IPS DF 4.7 (cell line): ENCODE results near the gene KLHL26.

Experiments
- DNase-seq: peaks from one replicate; pipeline ENCODE4 v3.0.0-alpha.2; 2013; ENCODE audit warnings: low spot score; ENCODE audit errors: extremely low read depth

KLHL26 gene

DNA sequence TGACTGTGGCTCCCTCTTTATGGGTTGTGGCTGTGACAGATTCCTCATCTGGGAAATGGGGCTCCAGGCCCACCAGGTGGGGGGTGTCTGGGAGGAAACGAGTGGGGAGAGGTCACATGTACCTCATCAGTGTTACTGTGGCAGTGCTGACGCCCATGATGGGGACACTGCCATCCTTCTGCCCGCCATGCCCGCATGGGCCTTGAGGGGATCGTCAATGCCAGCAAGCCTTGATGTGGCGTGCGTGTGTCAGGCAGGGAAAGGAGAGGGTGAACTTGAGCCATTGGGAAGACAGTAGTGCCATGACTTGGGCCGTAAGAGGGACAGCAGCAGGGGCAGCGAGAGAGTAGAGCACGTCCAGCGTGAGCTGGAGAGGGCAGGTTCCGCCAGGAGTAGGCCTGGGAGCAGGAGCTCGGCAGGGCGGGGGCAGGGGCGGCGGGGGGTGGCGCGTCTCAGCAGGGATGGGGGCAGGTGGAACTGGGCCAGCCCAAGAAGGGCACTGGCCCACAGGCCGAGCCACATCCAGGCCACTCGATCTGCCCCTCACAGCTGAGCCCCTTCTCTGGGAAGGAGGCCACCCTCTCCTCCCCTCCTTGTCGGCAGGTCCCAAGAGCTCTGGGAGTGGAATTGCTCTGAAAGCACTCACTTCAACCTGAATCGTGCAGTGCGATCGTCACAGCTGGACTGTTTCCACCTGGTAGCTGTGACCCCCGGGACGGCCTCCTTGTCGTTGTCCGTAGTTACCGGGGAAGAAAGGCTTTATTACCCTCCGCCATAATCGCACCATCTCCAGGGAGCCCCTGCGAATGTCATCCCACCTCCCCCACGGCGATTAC lies 9.9 kb downstream of the KLHL26 start:
- DNase-seq, result no peak

DNA sequence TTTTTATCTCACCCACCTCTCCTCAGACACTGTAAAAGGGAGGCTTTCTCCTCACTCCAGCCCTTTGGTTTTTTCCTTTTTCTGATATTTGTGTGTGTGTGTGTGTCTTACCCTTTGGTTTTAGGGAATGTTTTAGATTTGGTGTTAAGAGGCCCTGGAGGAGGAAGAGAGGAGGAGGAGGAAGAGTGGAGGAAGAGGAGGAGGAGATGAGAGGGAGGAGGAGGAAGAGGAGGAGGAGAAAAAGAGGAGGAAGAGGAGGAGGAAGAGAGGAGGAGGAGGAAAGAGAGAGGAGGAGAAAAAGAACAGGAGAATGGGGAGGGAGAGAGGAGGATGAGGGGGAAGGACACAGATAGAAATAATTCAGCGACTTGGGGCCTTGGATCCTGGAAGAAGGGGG lies 10.5 kb downstream of the KLHL26 start:
- DNase-seq, result no peak

DNA sequence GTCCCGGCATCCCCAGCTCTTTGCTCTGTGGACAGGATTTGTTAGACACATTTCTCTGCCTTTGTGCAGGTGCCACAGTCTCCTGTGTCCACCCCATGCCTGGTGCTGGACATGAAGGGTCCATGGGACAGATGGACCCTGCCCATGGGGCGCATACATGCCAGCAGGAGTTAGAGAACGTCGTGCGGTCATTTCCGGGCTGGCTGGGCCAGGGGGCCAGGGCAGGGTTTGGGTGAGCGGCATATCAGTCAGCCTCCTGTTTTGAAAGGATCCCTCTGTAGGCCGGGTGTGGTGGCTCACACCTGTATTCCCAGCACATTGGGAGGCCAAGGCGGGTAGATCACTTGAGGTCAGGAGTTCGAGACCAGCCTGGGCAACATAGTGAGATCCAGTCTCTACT lies 11.0 kb downstream of the KLHL26 start:
- no peak for DNase-seq

DNA sequence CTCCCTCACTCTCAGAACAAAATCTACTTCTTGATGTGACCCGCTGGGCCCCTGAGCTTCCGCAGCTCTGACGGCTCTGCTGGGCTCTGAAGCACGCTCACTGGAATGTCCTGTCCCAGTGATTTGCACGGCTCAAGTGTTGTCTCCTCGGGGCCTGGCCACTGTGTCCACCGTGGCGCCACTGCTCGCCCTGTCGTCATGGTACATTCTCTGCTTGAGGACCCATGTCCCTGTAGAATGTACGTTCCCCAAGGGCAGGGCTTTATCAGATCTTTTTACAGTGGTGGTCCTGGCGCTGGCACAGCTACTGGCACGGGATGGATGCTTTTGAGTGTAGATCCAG lies 12.1 kb downstream of the KLHL26 start:
- DNase-seq, result no peak

DNA sequence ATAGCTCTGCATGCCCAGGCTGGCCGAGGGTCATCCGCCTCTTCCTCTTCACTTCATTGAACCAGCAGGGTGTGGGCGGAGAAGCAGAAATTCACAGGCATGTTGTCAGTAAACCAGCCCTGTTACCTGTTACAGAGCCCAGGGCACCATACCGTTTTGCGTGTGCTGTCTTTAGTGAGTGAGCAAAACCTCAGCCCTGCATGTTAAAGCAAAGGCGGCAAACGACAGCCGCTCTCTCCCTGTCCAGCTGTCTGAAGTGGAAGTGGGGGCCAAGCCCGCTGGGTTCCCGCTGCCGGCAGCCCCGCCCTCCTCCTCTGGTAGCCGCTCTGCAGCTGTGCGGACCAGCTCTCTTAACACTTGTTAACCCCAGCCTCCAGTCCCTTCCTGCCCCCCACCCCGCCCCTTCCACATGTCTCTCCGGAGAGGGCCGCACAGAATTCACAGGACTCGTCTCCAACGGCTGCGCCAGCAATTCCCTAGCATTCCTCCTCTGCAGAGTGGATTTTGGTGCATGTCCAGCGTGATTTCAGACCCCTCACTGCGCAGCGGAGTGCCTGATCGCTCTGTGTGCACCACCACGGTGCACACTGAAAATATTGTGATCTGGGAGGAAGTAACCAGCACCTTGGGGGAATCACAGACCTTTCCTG lies 12.7 kb downstream of the KLHL26 start:
- DNase-seq, result no peak

DNA sequence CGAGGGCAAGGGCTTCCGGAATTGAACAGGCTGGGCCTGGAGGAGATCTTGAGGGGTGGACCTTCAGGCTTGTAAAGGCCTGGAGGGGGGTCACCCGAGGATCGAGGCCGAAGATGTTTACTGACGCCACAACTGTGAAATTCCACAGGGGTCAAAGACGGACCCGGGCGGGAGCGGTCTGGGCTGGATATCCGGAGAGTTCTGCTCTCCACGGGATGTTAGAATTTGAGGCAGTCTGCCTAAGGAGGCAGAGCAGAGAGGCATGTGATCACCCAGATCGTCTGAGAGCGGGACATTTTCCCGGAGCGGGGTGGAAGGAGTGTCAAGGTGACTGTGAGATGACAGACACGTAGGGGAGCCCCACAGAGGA lies 13.2 kb downstream of the KLHL26 start:
- no peak for DNase-seq

DNA sequence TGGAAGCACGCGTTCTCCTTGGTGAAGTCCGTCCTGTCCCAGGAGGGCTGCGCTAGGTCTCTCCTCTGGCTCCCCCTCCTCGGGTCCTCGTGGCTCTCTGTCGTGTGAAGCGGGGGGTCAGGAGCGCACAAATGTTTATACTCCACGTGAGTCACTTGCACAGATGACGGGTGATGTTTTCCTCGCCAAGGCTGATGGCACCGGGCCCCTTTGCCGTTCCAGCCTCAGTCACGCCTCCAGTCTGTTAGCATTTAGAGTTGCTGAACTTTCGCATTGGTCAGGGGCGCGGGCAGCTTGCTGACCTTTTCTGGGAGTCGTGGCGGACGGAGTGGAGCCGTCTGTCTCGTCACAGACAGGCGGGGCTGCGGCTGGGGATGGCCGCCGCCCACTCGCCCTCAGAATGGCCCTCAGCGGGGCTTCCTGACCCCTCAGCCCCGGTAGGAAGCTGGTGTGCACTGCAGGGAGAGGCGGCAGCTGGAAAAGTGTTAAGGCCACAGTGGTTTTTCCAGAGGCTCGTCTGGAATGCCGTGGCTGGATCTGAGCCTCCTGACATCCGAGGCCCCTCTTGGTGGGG lies 13.7 kb downstream of the KLHL26 start:
- DNase-seq, result no peak

DNA sequence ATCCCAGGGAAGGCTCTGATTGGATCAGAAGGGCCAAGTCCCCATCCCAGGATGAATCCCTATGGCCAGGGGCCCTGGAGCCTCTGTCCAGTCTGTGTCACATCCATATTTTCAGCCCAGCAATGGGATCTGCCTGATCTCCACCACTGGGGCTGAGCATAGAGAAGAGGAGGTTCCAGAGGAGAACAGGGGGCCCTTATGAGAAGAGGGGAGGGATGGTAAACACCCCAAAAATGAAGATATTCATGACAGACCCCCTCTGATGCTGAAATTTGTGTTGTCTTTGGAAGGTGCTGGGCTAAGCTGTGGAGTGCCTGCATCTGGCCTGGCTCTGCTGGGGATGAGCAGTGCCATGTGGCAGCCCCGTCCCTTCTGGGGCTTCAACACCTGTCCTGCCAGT lies 14.5 kb downstream of the KLHL26 start:
- DNase-seq, result no peak

DNA sequence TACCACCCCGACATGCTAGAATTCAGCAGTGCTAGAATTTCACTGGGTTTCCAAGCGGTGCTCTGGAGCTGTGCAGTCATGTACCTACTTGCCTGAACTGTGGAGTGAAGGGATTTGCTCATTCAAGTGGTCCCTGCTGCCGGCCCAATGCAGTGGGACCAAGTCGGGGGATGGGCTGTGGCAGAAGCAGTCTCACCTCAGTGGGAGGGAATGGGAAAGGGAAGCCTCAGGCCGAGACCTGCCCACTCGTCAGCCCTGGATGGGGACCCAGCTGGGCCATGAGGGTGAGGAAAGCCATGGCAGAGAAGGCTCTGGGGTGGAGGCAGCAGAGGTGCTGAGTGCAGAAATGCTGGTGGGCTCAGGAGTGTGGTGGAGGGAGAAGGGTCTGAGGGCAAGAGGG lies 14.9 kb downstream of the KLHL26 start:
- no peak for DNase-seq

DNA sequence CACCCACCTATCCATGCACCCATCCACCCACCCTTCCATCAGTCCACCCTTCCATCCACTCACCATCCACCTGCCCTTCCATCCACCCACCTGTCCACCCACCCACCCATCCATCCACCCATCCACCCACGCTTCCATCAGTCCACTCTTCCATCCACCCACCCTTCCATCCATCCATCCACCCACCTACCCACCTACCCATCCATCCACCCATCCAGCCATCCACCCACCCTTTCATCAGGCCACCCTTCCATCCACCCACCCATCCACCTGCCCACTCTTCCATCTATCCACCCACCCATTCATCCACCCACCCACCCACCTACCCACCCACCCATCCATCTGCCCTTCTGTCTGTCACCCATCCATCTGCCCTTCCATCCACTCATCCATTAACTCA lies 17.0 kb downstream of the KLHL26 start:
- DNase-seq, result no peak

DNA sequence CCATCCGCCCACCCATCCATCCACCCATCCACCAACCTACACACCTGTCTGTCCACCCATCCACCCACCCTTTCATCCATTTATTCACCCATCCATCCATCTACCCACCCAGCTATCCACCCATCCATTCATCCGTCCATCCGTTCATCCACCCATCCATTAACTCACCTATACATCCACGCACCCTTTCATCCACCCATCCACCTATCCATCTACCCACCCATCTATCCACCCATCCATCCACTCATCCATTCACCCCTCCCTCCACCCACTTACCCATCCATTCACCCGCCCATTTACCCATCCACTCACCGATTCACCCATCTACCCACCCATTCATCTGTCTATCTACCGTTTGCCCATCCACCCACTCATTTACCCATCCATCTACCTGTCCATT lies 17.6 kb downstream of the KLHL26 start:
- DNase-seq, result no peak

DNA sequence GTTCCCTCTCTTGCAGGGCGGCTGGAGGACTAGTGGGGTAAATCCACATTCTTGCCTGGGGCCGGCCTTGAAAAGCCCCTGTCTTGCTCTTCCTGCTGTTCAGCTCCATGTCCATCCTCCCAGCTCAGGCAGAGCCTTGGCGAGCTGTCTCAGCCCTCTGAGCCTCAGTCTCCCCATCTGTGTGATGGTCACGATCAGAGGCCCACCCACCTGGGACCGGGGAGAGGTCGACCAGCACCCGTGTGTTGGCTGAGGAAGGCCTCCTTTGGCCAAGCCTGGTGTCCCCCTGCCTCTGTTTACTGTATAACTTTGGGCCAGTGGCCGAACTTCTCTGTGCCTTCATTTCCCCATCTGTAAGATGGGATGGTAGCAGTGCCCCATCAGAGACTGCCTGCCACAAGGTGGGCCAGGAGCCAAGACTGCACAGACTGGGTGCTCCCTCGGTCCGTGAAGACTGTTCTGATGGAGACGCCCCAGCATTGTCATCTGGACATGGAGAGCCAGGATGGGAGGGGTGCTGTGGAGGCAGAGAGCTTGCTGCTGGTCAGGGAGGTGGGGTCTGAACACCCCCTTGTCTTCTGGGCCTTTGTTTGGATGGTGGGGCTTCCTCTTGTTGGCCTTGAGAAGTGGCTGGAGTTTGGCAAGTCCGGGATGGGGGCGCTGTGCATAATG lies 18.5 kb downstream of the KLHL26 start:
- no peak for DNase-seq

DNA sequence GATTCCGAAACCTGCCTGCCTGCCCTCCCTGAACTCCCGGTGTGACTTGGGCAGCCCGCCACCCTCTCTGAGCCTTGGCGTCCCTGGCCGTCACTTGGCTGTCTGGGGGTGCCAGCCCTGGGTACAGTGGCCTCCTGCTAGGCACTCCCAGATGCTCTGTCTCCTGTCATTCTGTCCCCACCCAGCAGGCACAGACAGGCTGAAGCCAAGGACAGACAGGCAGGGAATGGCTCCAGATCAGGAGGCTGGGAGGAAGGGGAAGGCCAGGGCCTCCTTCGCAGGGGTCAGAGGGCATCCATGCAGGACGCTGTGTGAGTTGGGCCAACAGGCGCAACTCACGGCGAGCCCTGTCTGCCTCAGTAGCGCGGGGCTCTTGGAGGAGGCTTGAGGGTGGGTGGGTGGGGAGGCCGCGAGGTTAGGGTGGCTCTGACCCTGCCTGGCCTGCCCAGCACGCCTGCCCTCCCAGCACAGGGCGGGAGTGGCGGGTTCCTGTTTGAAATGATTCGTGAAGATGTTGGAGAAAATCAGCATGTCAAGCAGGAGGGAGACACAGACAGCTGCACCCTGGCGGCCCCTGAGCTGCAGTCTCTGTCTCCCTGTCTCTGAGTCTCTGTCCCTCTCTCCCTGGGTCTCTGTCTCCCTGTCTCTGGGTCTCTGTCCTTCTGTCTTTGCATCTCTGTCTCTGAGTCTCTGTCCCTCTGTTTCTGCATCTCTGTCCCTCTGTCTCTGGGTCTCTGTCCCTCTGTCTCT lies 19.7 kb downstream of the KLHL26 start:
- DNase-seq, result no peak

DNA sequence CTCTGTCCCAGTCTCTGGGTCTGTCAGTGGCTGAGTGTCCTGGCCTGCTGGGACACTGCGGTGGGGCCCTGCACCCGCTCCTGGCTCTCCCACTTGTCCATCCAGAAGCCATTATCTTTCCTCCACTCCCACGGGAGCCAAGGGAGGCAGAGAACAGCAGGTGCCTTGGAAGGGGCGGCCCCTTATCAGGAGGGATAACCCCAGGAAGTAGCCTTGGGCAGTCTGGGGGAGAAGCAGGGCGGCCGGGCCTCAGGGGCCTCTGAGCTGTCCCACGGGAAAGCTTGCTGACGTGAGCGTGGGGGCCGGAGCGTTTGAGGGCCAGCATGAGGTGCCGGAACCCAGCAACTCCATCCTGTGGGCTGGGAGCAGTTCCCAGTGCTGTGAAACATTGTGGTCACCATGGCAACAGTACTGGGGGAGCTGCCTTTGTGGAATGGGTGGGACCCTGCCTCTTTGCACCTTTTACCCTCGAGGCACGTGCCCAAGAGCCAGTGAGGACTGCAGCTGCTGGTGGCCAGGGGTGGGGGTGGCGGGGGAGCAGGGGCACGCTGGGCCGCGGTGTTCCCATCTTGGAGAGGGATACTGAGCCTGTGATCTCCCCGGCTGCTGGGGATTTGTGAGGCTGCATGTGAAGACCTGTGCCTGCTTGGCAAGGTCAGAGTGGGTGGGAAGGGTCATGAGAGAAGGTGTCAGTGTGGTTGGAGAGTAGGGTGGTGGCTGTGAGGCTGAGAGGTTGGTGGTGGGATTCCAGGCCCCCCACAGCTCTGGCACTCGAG lies 20.9 kb downstream of the KLHL26 start:
- no peak for DNase-seq

DNA sequence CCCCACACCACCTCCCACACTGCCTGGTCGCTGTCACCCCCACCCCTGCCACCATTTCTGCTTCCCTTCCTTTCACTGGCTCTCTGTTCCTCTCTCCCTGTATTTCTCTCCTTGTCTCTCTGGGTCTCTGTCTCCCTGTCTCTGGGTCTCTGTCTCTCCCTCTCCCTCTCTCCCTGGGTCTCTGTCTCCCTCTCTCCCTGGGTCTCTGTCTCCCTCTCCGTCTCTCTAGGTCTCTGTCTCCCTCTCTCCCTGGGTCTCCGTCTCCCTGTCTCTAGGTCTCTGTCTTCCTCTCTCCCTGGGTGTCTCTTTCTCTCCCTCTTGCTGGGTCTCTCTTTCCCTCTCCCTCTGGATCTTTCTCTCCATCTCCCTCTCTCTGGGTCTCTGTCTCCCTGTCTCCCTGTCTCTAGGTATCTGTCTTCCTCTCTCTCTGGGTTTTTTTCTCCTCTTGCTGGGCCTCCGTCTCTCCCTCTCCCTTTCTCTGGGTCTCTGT lies 21.6 kb downstream of the KLHL26 start:
- no peak for DNase-seq

DNA sequence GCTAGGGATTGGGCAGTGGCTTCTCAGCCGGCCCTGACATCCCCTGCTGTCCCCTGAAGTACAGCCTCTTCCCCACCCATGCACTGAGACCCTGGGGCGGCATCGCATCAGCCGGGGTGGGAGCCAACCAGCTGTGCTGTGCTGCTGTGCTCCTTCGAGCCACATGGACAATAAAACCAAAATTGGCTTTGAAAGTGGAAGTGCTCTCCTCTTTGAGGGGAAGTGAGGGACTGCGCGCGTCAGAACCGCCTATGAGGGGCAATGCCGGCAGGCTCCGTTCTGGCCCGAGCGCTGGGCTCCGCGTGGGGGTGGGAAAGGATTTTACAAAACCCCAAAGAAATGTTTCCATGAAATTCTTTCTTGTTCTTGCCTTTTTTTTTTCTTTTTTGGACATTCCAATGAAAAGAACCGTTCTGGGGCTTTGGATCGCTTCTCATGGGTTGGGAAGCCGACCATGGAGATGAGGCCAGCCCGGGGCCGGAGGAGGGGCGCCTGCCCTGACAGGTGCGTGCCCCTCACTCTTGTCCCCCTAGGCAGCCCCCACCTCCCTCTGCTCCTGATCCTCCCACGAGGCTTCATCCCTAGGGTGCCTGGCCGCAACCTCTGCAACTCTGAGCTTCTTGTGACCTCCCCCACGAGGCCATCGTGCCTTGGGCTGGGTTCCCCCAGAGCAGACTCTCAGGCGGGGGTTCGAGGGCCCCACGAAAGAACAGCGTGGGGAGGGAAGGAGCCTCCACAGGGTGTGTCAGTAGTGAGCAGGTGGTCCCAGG lies 22.6 kb downstream of the KLHL26 start:
- no peak for DNase-seq

DNA sequence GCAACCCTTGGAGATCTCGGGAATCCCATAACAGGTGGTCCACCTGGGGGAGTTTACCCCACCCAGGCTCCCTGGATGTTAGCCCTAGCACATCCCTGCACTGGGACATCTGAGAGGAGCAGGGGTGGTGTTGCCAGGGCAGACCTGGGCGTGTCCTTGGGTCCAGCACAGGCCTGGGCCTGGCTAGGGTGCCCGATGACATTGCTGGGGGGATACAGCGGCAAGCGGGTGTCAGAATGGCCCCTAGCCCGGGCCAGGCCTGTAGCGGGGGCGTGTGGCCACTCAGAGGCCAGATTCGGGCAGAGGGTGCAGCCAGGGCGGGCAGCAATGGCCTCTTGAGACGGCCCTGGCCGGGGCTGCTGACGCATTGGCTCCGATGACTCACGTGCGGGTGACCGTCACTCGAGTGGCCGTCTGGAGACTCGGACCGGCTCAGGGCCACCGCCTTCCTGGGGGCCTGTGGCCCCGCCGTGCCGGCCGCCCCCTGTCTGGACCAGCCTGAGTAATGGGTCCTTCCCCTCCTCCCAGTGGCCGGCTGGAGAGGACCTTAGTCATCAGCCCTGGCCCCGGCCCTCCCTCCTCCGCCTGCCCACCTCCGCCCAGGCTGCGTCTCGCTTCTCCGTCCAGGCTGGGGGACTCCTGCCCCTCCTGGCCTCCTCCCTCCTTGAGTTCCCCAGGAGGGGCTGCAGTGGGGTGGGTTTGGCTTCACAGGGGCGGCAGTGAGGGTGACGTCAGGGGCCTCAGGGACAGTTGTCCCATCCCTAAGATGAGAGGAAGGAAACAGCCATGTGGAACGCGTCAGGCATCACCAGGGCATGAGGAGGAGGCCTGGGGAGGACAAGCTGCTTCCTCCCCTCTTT lies 23.5 kb downstream of the KLHL26 start:
- DNase-seq, result no peak

DNA sequence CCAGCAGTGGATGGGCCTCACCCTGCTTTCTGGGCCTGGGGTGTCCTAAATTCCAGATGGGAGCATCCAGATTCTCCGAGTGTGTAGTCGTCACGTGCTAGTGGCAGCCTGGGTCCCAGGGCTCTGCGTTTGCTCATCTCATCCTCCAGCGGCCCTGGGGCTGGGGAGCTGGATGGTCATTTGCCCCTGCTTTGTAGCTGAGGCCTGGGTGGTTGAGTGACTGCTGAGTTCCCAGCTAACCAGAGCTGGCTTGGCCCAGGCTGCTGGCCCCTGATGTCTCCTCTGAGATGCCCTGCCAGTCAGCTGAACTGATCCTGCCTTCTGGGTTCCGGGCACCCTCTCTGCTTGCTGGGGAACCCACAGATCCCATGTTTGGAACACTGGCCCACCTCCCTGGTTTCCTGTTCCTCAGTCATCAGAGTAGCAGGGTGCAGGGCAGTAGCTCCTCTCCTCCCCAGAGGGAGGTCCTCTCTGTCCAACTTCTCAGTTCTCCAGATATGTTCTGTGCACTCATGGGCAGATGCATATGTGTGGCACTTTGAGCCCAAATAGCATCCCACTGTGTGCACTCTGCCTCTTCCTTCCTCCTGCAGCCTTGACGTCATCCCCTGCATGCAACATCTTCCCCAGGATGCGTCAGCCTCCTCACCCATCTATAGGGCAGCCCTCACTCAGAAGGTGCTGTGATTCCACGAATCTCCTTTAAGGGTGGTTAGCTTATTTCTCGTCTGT lies 24.3 kb downstream of the KLHL26 start:
- no peak for DNase-seq
